NCI-H128 (cell line): ENCODE measurements around the gene LRRTM3.

Source experiments
- DNase-seq: peaks from one replicate; lab custom pipeline; 2025; ENCODE audit not compliant: unreplicated experiment; lab: John Stamatoyannopoulos, UW

LRRTM3 gene

GRCh38 chr10:66925896-66926715, at the start of gene LRRTM3:
LRRTM3 (plus strand) TSS chr10:66926036.
- no peak for DNase-seq

- no peak for DNase-seq
Observed at GRCh38 chr10:66877361-66877760, 48.5 kb upstream of the LRRTM3 start.

GRCh38 chr10:66880292-66880691, 45.5 kb upstream of the LRRTM3 start:
- DNase-seq = no peak

GRCh38 chr10:66880826-66881225, 45.0 kb upstream of the LRRTM3 start:
- DNase-seq = no peak

GRCh38 chr10:66881814-66882213, 44.0 kb upstream of the LRRTM3 start:
- no peak for DNase-seq

GRCh38 chr10:66882271-66882670, 43.6 kb upstream of the LRRTM3 start:
- DNase-seq = no peak

- DNase-seq = no peak
Observed at GRCh38 chr10:66886848-66887247, 39.0 kb upstream of the LRRTM3 start.

- no peak for DNase-seq
Observed at GRCh38 chr10:66888237-66888636, 37.6 kb upstream of the LRRTM3 start.

- no peak for DNase-seq
Observed at GRCh38 chr10:66892871-66893270, 33.0 kb upstream of the LRRTM3 start.

- no peak for DNase-seq
Observed at GRCh38 chr10:66910671-66911070, 15.2 kb upstream of the LRRTM3 start.

GRCh38 chr10:66916030-66916429, 9.8 kb upstream of the LRRTM3 start:
- no peak for DNase-seq

- no peak for DNase-seq
Observed at GRCh38 chr10:66917104-66917503, 8.7 kb upstream of the LRRTM3 start.

GRCh38 chr10:66919248-66919647, 6.6 kb upstream of the LRRTM3 start:
- no peak for DNase-seq

- DNase-seq = no peak
Observed at GRCh38 chr10:66924674-66925345, 1.0 kb upstream of the LRRTM3 start.

GRCh38 chr10:66925373-66925772, 463 bp upstream of the LRRTM3 start:
- no peak for DNase-seq

- DNase-seq = no peak
Observed at GRCh38 chr10:66926841-66927240, 1.0 kb downstream of the LRRTM3 start.

GRCh38 chr10:66927251-66927935, 1.6 kb downstream of the LRRTM3 start:
- DNase-seq = no peak

GRCh38 chr10:66927971-66928770, 2.3 kb downstream of the LRRTM3 start:
- no peak for DNase-seq

- no peak for DNase-seq
Observed at GRCh38 chr10:66928776-66929175, 2.9 kb downstream of the LRRTM3 start.

- no peak for DNase-seq
Observed at GRCh38 chr10:66929375-66929774, 3.5 kb downstream of the LRRTM3 start.

GRCh38 chr10:66931340-66931948, 5.6 kb downstream of the LRRTM3 start:
- DNase-seq = no peak
